Neural cell (in vitro differentiated cells): ENCODE results near the gene BORCS5.
"Not testable (repeated sequence)": the region's sequence is repeated elsewhere in the genome, so short reads cannot be mapped to it uniquely, and the experiment has no call there.

Experiments used
- CTCF ChIP-seq: fragments of 450-650 bp; IDR thresholded peaks from 2 replicates; pipeline ENCODE4 v1.5.1; 2014; ENCODE audit warnings: antibody characterized with exemption, mild to moderate bottlenecking, moderate library complexity; ENCODE audit not compliant: poor library complexity, severe bottlenecking
- EP300 ChIP-seq: fragments of 450-650 bp; conservative IDR thresholded peaks from 2 replicates; pipeline ENCODE4 v1.6.1; 2014; ENCODE audit warnings: antibody characterized with exemption, mild to moderate bottlenecking, moderate library complexity; ENCODE audit not compliant: poor library complexity, severe bottlenecking
- POLR2AphosphoS5 ChIP-seq: IDR thresholded peaks from 2 replicates; pipeline ENCODE4 v1.6.1; 2012

GRCh38 chr12:12310695-12311094, 46.2 kb upstream of the BORCS5 start:
- TF ChIP-seq EP300, POLR2AphosphoS5, CTCF: not testable (repeated sequence)
